Ascending aorta (tissue), 2 donors: ENCODE measurements around the gene SLC19A1. TPM values are rescaled to one million over a fixed set of nuclear protein-coding genes. Genes with fewer than 3 reads are reported as not detected.

Source experiments
- DNase-seq, 2 donors: peaks; one replicate each; pipeline ENCODE4 v3.0.0-alpha.2; 2019; ENCODE audit warnings: low spot score in 2 of 2
- H3K27ac ChIP-seq, 2 donors: fragments of 200-600 bp; sonication (generic); one replicate each; pipeline ENCODE4 v1.5.1; 2016 to 2017; ENCODE audit warnings: mild to moderate bottlenecking in 1 of 2
- H3K27me3 ChIP-seq: fragments of 200-600 bp; sonication (generic); one replicate; pipeline ENCODE4 v1.5.1; 2017
- H3K36me3 ChIP-seq, 2 donors: fragments of 200-600 bp; sonication (generic); one replicate each; pipeline ENCODE4 v1.5.1; 2016
- H3K4me1 ChIP-seq, 2 donors: fragments of 200-600 bp; sonication (generic); one replicate each; pipeline ENCODE4 v1.5.1; 2016 to 2017; ENCODE audit warnings: mild to moderate bottlenecking in 1 of 2
- H3K4me3 ChIP-seq, 2 donors: fragments of 200-600 bp; sonication (generic); one replicate each; pipeline ENCODE4 v1.5.1; 2016 to 2017; ENCODE audit warnings: mild to moderate bottlenecking in 1 of 2
- H3K9me3 ChIP-seq, 2 donors: fragments of 200-600 bp; sonication (generic); one replicate each; pipeline ENCODE4 v1.5.1; 2016
- CTCF ChIP-seq, 3 experiments: fragments of 200-600 bp in 2 of 3; fragments of 450-650 bp in 1 of 3; sonication (generic) in 2 of 3; IDR thresholded peaks; one replicate each; pipeline ENCODE4 v1.5.1; 2016 to 2019; ENCODE audit warnings: antibody characterized with exemption in 3 of 3, mild to moderate bottlenecking in 1 of 3, moderate library complexity in 1 of 3
- intact Hi-C: fragments of 100-400 bp; cut with DNase I; formaldehyde crosslinking; loops from one replicate; pipeline ENCODE4 v1.15.1; 2023
- total RNA-seq: library from RNA; depleted of rRNA; stranded (reverse); fragments of >200 nt; gene quantifications from one replicate; pipeline ENCODE4 v1.1.0, GENCODE V29; 2016

The SLC19A1 gene
- total RNA-seq, 1 donor from 2014 or later = 8.4 TPM

GRCh38 chr21:45476582-45476981 lies 65.7 kb downstream of the SLC19A1 start:
- intact Hi-C loops = no loop called here
- no peak for DNase-seq
- Histone ChIP-seq H3K36me3 (peaks cover 47 to 73% of the 10 kb centered on the region in 2 donors), H3K4me1 (peaks cover 7 to 13% of the 10 kb centered on the region in 2 donors), H3K9me3 (no peaks in the 10 kb centered on the region), H3K4me3 (no peak overlapping the region), H3K27ac (no peak overlapping the region), H3K27me3 (no peaks in the 10 kb centered on the region)
- no peak for TF ChIP-seq CTCF (IDR thresholded peaks at IDR 0.05)

- intact Hi-C loops = no loop called here
- peaks cover 44 to 68% of the 10 kb centered on the region in 2 donors for H3K36me3 ChIP-seq
- no peak for TF ChIP-seq CTCF (IDR thresholded peaks at IDR 0.05)
Observed at GRCh38 chr21:45475797-45476570, 66.3 kb downstream of the SLC19A1 start.

GRCh38 chr21:45475004-45475685 lies 67.1 kb downstream of the SLC19A1 start:
- H3K36me3 ChIP-seq = peaks cover 36 to 59% of the 10 kb centered on the region in 2 donors
- no peaks in the 10 kb centered on the region for H3K27me3 ChIP-seq
- no peak for TF ChIP-seq CTCF (IDR thresholded peaks at IDR 0.05)
- intact Hi-C loops = no loop called here
- H3K9me3 ChIP-seq = no peaks in the 10 kb centered on the region
- H3K4me3 ChIP-seq = no peak overlapping the region
- DNase-seq = no peak
- peaks cover 15 to 23% of the 10 kb centered on the region in 2 donors for H3K4me1 ChIP-seq
- H3K27ac ChIP-seq = no peak overlapping the region

More at GRCh38 chr21:45475797-45476570, 66.3 kb downstream of the SLC19A1 start:
- no peaks in the 10 kb centered on the region for H3K9me3 ChIP-seq
- no peak for DNase-seq
- H3K4me3 ChIP-seq = no peak overlapping the region
- peaks cover 10 to 17% of the 10 kb centered on the region in 2 donors for H3K4me1 ChIP-seq
- no peaks in the 10 kb centered on the region for H3K27me3 ChIP-seq
- H3K27ac ChIP-seq = no peak overlapping the region

DNA sequence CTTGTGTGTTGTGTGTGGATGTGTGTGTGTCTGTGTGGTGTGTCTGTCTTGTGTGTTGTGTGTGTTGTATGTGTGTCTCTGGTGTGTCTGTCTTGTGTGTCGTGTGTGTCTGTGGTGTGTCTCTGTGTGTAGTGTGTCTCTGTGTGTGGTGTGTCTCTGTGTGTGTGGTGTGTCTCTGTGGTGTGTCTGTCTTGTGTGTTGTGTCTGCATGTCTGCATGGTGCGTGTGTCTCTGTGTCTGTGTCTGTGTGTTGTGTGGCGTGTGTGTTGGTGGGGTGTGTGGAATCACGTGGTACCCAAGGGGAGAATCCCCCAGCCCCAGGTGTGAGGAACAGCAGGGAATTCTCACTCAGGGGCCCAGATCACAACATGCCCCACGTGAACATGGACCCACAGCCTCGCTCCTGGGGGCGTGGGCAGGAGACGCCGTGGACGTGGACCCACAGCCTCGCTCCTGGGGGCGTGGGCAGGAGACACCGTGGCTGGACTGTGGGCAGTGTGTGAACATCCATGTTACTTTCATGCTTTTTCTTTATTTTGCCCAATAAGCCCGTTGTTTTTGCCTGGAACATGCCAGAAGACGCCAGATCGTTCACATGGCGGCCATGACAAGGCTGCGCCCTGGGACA lies 67.8 kb downstream of the SLC19A1 start:
- peaks cover 15 to 30% of the 10 kb centered on the region in 2 donors for H3K4me1 ChIP-seq
- H3K36me3 ChIP-seq = peaks cover 29 to 52% of the 10 kb centered on the region in 2 donors
- no peaks in the 10 kb centered on the region for H3K27me3 ChIP-seq
- no peak overlapping the region for H3K4me3 ChIP-seq
- H3K27ac ChIP-seq = no peak overlapping the region
- TF ChIP-seq CTCF (IDR thresholded peaks at IDR 0.05) = no peak
- intact Hi-C loops = no loop called here
- DNase-seq = no peak
- no peaks in the 10 kb centered on the region for H3K9me3 ChIP-seq

DNA sequence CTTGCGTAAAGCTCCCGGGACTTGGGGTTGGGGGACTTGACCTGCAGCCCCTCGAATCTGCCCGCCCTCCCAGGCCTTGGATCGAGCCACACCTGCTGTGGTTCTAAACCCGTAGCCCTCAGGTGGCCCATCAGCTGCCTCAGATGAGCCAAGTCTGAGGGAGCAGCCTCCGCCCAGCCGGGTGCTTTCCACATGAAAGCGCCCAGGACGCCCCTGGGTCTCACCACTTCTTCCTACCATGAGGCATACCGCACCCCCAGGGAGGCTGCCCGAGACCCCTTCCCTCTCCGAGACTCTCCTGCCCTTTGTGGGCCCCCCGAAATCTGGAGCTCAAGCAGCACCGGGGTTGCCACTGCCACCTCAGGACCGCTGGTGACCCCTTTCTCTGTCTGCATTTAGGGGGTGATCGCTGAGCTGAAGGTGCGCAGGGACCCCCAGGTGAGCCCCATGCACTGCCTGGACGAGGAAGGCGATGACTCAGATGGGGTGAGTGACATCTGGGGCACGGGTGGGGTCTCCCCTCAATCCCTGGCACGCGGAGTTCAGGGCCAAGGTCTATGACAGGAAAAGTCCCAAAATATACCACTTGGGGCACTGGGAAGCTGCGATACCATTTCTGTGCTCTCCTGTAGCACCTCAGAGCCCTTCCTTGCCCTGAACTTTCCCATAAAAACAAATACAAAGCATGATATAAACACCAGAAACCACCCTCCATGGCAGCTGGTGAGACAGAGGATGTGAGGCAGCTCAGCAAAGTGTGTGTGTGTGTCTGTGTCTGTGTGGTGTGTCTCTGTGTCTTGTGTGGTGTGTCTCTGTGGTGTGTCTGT lies 68.5 kb downstream of the SLC19A1 start:
- H3K27me3 ChIP-seq = no peaks in the 10 kb centered on the region
- peaks cover 15 to 30% of the 10 kb centered on the region in 2 donors for H3K4me1 ChIP-seq
- peak overlapping the region in 1 of 2 donors; percentile 12 for H3K27ac ChIP-seq
- H3K4me3 ChIP-seq = no peak overlapping the region
- H3K36me3 ChIP-seq = peaks cover 30 to 52% of the 10 kb centered on the region in 2 donors
- no peaks in the 10 kb centered on the region for H3K9me3 ChIP-seq
- no peak for DNase-seq
- no peak for TF ChIP-seq CTCF (IDR thresholded peaks at IDR 0.05)
- intact Hi-C loops = no loop called here
